ENCODE measurements around the gene EPB41L4B. TPM values are rescaled to one million over a fixed set of nuclear protein-coding genes. Genes with fewer than 3 reads are reported as not detected.

EPB41L4B gene
- total RNA-seq, 2 donors from 2014 or later = 87.3 to 151 TPM

DNA sequence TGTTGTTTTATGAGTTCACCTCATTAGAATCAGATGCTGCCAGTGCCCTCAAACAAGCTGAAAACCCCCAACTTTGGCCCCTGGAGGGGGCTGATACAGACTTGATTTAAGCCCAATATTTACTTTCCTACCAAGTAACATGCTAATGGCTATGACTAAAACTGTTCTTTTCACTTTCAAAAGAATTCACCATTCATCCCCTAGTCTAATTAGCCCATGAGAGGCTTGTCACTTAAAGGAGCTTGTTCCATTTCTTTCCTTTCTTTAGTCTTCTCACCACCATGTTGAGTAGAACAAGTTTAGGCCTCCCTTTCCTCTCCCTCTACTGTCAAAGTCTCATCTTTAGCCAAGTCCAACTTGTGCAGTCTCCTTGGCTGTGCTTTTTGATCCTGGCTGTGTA, 50.4 kb downstream of the EPB41L4B start:
- Histone ChIP-seq H3K9me3 (no peaks in the 10 kb centered on the region), H3K9ac (ENCODE audit: low read depth in 2 of 2, low read length in 2 of 2) (no peak overlapping the region), H3K27me3 (no peaks in the 10 kb centered on the region), H3K4me1 (peaks cover 12% of the 10 kb centered on the region), H3K4me3 (no peak overlapping the region), H3K36me3 (no peaks in the 10 kb centered on the region), H3K27ac (no peak overlapping the region)
- TF ChIP-seq, protein P1, sequence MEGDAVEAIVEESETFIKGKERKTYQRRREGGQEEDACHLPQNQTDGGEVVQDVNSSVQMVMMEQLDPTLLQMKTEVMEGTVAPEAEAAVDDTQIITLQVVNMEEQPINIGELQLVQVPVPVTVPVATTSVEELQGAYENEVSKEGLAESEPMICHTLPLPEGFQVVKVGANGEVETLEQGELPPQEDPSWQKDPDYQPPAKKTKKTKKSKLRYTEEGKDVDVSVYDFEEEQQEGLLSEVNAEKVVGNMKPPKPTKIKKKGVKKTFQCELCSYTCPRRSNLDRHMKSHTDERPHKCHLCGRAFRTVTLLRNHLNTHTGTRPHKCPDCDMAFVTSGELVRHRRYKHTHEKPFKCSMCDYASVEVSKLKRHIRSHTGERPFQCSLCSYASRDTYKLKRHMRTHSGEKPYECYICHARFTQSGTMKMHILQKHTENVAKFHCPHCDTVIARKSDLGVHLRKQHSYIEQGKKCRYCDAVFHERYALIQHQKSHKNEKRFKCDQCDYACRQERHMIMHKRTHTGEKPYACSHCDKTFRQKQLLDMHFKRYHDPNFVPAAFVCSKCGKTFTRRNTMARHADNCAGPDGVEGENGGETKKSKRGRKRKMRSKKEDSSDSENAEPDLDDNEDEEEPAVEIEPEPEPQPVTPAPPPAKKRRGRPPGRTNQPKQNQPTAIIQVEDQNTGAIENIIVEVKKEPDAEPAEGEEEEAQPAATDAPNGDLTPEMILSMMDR (IDR thresholded peaks at IDR 0.05) = no peak
- intact Hi-C loops (cut with DNase I) = no loop called here
- no peak for DNase-seq

- intact Hi-C loops (cut with DNase I) = no loop called here
- H3K27ac ChIP-seq = no peak overlapping the region
These were observed 51.0 kb downstream of the EPB41L4B start for GRCh38 chr9:109269839-109270238.

DNA sequence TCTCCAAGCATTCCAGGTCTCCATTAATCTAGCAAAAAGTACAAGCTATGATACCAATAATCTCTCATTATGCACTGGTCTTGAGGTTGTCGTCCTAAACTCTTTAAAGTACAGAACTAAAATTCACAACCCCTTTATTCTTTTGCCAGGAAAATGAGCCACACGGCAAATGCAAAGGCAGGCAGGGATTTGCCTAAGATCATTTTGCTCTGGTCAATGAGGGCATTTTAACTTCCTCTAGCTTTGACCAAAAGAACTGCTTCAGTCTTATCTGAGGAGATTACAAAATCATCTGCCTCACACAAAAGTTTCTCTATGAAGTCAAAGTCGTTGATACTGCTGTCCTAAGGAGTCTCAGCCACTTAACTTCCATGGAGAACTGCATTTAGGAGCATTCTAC, 51.8 kb downstream of the EPB41L4B start:
- H3K27me3 ChIP-seq = no peaks in the 10 kb centered on the region
- no peak overlapping the region for H3K4me3 ChIP-seq
- intact Hi-C loops (cut with DNase I) = no loop called here
- no peak overlapping the region for H3K9ac ChIP-seq (ENCODE audit: low read depth in 2 of 2, low read length in 2 of 2)
- peaks cover 3% of the 10 kb centered on the region for H3K4me1 ChIP-seq
- DNase-seq = no peak
- no peaks in the 10 kb centered on the region for H3K36me3 ChIP-seq
- no peak overlapping the region for H3K27ac ChIP-seq
- H3K9me3 ChIP-seq = no peaks in the 10 kb centered on the region
- TF ChIP-seq, protein P1 (IDR thresholded peaks at IDR 0.05) = no peak

More at GRCh38 chr9:109269839-109270238, 51.0 kb downstream of the EPB41L4B start:
- TF ChIP-seq, protein P1 (IDR thresholded peaks at IDR 0.05) = no peak
- Histone ChIP-seq H3K36me3 (no peaks in the 10 kb centered on the region), H3K9me3 (no peaks in the 10 kb centered on the region), H3K27me3 (no peaks in the 10 kb centered on the region), H3K9ac (ENCODE audit: low read depth in 2 of 2, low read length in 2 of 2) (no peak overlapping the region), H3K4me1 (peaks cover 11% of the 10 kb centered on the region), H3K4me3 (no peak overlapping the region)
- DNase-seq = no peak

- no peaks in the 10 kb centered on the region for H3K27me3 ChIP-seq
- H3K36me3 ChIP-seq = no peaks in the 10 kb centered on the region
- H3K27ac ChIP-seq = no peak overlapping the region
- TF ChIP-seq, protein P1 (IDR thresholded peaks at IDR 0.05) = no peak
- H3K9ac ChIP-seq (ENCODE audit: low read depth in 2 of 2, low read length in 2 of 2) = no peak overlapping the region
- no peaks in the 10 kb centered on the region for H3K9me3 ChIP-seq
- DNase-seq = no peak
- no peak overlapping the region for H3K4me3 ChIP-seq
- intact Hi-C loops (cut with DNase I) = no loop called here
- no peaks in the 10 kb centered on the region for H3K4me1 ChIP-seq
These were observed 53.3 kb downstream of the EPB41L4B start for GRCh38 chr9:109267555-109267954.

DNA sequence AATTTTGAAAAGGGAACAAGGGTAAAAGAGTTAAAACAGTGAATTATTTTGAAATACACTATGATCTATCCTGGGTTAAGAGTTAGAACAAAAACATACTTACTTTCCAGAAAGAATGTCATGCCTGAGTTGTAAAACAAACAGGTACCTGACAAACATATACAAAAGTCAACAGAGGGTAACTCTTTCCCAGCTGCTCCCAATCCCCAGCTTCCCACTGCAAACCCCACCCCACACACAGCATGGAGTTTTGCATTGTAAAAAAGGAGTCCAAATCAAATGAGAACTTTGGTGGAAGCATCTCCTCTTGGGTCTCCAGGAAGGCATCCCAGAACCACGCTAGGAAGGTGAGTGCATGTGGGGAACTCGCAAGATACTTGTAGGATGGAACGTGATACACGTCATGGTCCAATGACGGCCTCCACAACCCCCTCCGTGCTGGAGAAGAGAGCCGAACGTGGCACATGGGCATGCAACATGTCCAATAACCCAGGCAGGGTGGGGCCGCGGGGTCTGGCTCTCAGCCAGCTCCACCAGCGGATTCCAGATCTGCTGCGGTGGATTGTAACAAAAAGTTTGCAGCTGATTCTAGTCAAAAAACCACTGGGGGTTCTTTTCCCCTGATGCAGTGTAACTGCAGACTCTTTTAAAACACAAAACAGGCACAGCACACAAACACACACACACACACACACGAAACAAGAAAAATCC, 55.8 kb downstream of the EPB41L4B start:
- intact Hi-C loops (cut with DNase I) = no loop called here
- DNase-seq = peak; percentile 82

More for the DNA sequence above, 55.8 kb downstream of the EPB41L4B start:
- TF ChIP-seq, protein P1 (IDR thresholded peaks at IDR 0.05) = no peak
- no peaks in the 10 kb centered on the region for H3K27me3 ChIP-seq
- H3K9ac ChIP-seq (ENCODE audit: low read depth in 2 of 2, low read length in 2 of 2) = no peak overlapping the region
- no peak overlapping the region for H3K4me3 ChIP-seq
- no peaks in the 10 kb centered on the region for H3K36me3 ChIP-seq
- H3K27ac ChIP-seq = no peak overlapping the region
- H3K4me1 ChIP-seq = no peaks in the 10 kb centered on the region
- H3K9me3 ChIP-seq = no peaks in the 10 kb centered on the region

Measured in colonic mucosa (tissue), 4 donors.